CD4-positive, alpha-beta memory T cell (primary cell): Measurements from ENCODE around the gene RPL7A. TPM values are rescaled to one million over a fixed set of nuclear protein-coding genes. Genes with fewer than 3 reads are reported as not detected.

Source experiments
- CTCF ChIA-PET: fragments of 350-600 bp; sonication (Branson Sonifier 250); formaldehyde crosslinking; loops from one replicate; lab custom pipeline; 2021; ENCODE audit warnings: inconsistent platforms; ENCODE audit not compliant: partially characterized antibody; lab: Charles Lee
- POLR2A ChIA-PET: fragments of 350-600 bp; sonication (Branson Sonifier 250); formaldehyde crosslinking; loops from one replicate; lab custom pipeline; 2021; ENCODE audit not compliant: partially characterized antibody; lab: Charles Lee
- DNase-seq, 5 donors: peaks; one replicate each; pipeline versions ENCODE4 v3.0.0 to v3.0.0-alpha.2; 2020 to 2022; ENCODE audit warnings: mixed read lengths in 1 of 5
- H3K27ac ChIP-seq: one replicate; pipeline ENCODE4 v1.7.0; 2013; ENCODE audit warnings: low read depth, low read length
- H3K27me3 ChIP-seq: 2 replicates; pipeline ENCODE4 v1.7.0; 2013; ENCODE audit warnings: mild to moderate bottlenecking, low read length, moderate library complexity; ENCODE audit not compliant: insufficient read depth
- H3K36me3 ChIP-seq: 2 replicates; pipeline ENCODE4 v1.7.0; 2013; ENCODE audit warnings: mild to moderate bottlenecking, low read length, moderate library complexity; ENCODE audit not compliant: insufficient read depth
- H3K4me1 ChIP-seq: 2 replicates; pipeline ENCODE4 v1.7.0; 2013; ENCODE audit warnings: mild to moderate bottlenecking, low read length, moderate library complexity; ENCODE audit not compliant: insufficient read depth
- H3K4me3 ChIP-seq, 2 donors: one replicate each; pipeline ENCODE4 v1.7.0; 2013; ENCODE audit warnings: low read length in 2 of 2, mild to moderate bottlenecking in 1 of 2
- H3K9me3 ChIP-seq, 2 donors: one replicate each; pipeline ENCODE4 v1.7.0; 2013; ENCODE audit warnings: low read length in 2 of 2, control low read depth in 1 of 2; ENCODE audit not compliant: control insufficient read depth in 1 of 2
- H3K27ac Mint-ChIP-seq, 7 donors: one replicate each; pipeline ENCODE4 v1.8.0; 2020 to 2021; ENCODE audit warnings: mixed read lengths in 7 of 7, mild to moderate bottlenecking in 6 of 7, inconsistent platforms in 3 of 7, moderate library complexity in 3 of 7
- H3K27me3 Mint-ChIP-seq, 2 donors: one replicate each; pipeline ENCODE4 v1.8.0; 2020 to 2021; ENCODE audit warnings: mixed read lengths in 2 of 2
- H3K36me3 Mint-ChIP-seq, 2 donors: one replicate each; pipeline ENCODE4 v1.8.0; 2020 to 2021; ENCODE audit warnings: mixed read lengths in 2 of 2, inconsistent platforms in 1 of 2, mild to moderate bottlenecking in 1 of 2
- H3K4me1 Mint-ChIP-seq, 4 donors: one replicate each; pipeline ENCODE4 v1.8.0; 2020 to 2021; ENCODE audit warnings: mixed read lengths in 4 of 4, mild to moderate bottlenecking in 1 of 4
- H3K4me3 Mint-ChIP-seq, 8 donors: one replicate each; pipeline ENCODE4 v1.8.0; 2020 to 2021; ENCODE audit warnings: mixed read lengths in 8 of 8, mild to moderate bottlenecking in 7 of 8, moderate library complexity in 6 of 8, inconsistent platforms in 3 of 8
- H3K9me3 Mint-ChIP-seq, 8 donors: one replicate each; pipeline ENCODE4 v1.8.0; 2020 to 2021; ENCODE audit warnings: mixed read lengths in 8 of 8, mild to moderate bottlenecking in 5 of 8, inconsistent platforms in 3 of 8, moderate library complexity in 1 of 8
- intact Hi-C: fragments of 100-400 bp; cut with micrococcal nuclease; formaldehyde crosslinking; loops from one replicate; pipeline ENCODE4 v1.15.1; 2023
- polyA plus RNA-seq, 2 donors: library from polyadenylated mRNA; unstranded; fragments of 300-500 nt; fragmentation: Illumina TruSeq; gene quantifications; one replicate each; pipeline ENCODE4 v1.2.3, GENCODE V29; 2021
- total RNA-seq, 2 experiments: library from RNA; stranded (reverse); gene quantifications; one replicate each; pipeline ENCODE4 v1.2.3, GENCODE V29; 2021

RPL7A gene
- total and polyA plus RNA-seq, 4 experiments from 2014 or later, result 794 to 2,268 (median 1,624) TPM

DNA sequence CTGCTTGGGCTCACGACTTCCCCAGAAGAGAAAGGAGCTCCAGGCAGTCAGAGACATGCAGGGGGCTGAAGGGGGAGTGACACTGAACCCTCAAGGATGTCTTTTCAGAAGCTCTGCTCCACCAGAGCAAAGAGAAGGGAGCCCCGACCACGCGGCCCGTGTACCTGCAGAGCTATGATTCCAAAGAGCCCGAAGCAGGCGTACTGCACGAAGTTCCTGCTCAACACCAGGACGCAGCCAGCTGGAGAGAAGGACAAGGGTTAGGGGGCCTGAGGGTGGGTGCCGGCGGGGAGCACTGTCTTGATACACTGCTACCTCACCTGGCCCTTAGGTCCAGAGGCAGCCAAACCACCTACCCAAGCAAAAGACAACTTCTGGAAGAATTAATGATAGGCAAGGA is 18.4 kb downstream of the RPL7A start:
- no peaks in the 10 kb centered on the region for H3K9me3 ChIP-seq
- CTCF ChIA-PET, result interaction anchor here (0.6 to 2.9 kb wide), 4 partner anchors 9 to 180 kb away, joined by 3 to 12 read pairs (median 6); no protein-coding TSS in a partner anchor
- peaks cover 51% of the 10 kb centered on the region for H3K4me1 ChIP-seq
- H3K27ac ChIP-seq, result no peak overlapping the region
- Mint-ChIP-seq H3K36me3 (peaks cover 36 to 67% of the 10 kb centered on the region in 2 donors), H3K27me3 (no peaks in the 10 kb centered on the region), H3K27ac (peak overlapping the region in 1 of 7 donors; percentile 24), H3K4me3 (no peak overlapping the region), H3K4me1 (peaks cover 35 to 58% (median 39%) of the 10 kb centered on the region in 4 donors), H3K9me3 (no peaks in the 10 kb centered on the region)
- intact Hi-C loops, result no loop called here
- H3K27me3 ChIP-seq, result no peaks in the 10 kb centered on the region
- POLR2A ChIA-PET, result interaction anchor here (1.3 to 18.7 kb wide), 2 partner anchors 10 to 14 kb away, joined by 3 to 437 read pairs; partner anchors contain the start of genes MED22, RPL7A, STKLD1 and SURF1
- H3K4me3 ChIP-seq, result no peak overlapping the region
- peaks cover 75% of the 10 kb centered on the region for H3K36me3 ChIP-seq
- DNase-seq, result no peak

DNA sequence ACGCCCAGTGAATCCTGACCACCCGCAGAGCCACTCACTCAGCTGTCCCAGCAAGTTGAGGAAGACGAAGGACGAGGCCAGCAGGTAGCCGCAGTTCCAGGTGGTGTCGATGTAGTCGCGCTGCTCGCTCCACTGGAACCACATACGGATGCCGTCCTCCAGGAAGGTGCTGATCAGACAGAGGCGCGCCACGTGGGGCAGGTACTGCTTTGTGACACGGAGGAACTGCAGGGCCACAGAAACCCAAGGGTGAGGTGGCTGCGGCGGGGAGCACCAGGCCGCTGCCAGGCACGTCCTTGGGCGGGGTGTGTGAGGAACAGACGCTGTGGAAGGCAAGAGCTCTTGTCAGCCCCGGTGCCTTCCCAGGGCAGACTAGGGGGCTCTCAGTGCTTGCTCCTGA is 19.2 kb downstream of the RPL7A start:
- Histone ChIP-seq H3K9me3 (no peaks in the 10 kb centered on the region), H3K4me1 (peaks cover 59% of the 10 kb centered on the region), H3K27ac (no peak overlapping the region), H3K27me3 (no peaks in the 10 kb centered on the region), H3K36me3 (peaks cover 67% of the 10 kb centered on the region), H3K4me3 (no peak overlapping the region)
- peak overlapping the region in 3 of 7 donors; percentile 42 to 82 (median 42) for H3K27ac Mint-ChIP-seq
- ChIA-PET POLR2A (interaction anchor here (1.3 to 18.7 kb wide), 2 partner anchors 9 to 15 kb away, joined by 3 to 437 read pairs; partner anchors contain the start of genes MED22, RPL7A, STKLD1 and SURF1), CTCF (interaction anchor here (0.9 to 2.9 kb wide), 3 partner anchors 10 to 181 kb away, joined by 5 to 12 read pairs (median 7); no protein-coding TSS in a partner anchor)
- intact Hi-C loops, result no loop called here
- DNase-seq, result no peak
- peak overlapping the region in 2 of 8 donors; percentile 8 to 37 for H3K4me3 Mint-ChIP-seq
- peaks cover 42 to 66% (median 44%) of the 10 kb centered on the region in 4 donors for H3K4me1 Mint-ChIP-seq
- no peaks in the 10 kb centered on the region for H3K27me3 Mint-ChIP-seq
- H3K36me3 Mint-ChIP-seq, result peaks cover 28 to 64% of the 10 kb centered on the region in 2 donors
- no peaks in the 10 kb centered on the region for H3K9me3 Mint-ChIP-seq

DNA sequence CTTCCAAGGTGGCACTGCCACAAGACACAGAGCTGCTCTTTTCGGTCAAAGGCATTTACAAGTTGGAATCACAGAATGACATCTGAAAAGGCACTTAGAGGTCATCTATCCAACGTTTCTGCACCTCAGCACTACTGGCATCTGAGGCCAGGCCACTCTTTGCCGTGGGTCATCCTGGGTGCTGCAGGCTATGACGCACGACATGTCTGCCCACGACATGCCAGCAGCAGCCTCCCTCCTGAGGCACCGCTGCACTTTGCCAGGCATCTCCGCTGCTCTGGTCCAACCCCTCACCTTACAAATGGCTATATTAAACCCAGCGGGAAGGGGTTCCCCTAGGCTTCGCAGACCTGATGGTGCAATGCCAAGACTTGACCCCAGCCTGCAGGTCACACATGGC is 19.8 kb downstream of the RPL7A start:
- Mint-ChIP-seq H3K27ac (peak overlapping the region in 3 of 7 donors; percentile 29 to 82 (median 42)), H3K36me3 (peaks cover 28 to 63% of the 10 kb centered on the region in 2 donors), H3K4me3 (no peak overlapping the region), H3K9me3 (no peaks in the 10 kb centered on the region), H3K27me3 (no peaks in the 10 kb centered on the region), H3K4me1 (peaks cover 46 to 72% (median 49%) of the 10 kb centered on the region in 4 donors)
- Histone ChIP-seq H3K9me3 (no peaks in the 10 kb centered on the region), H3K27ac (peak overlapping the region; percentile 13), H3K4me1 (peaks cover 65% of the 10 kb centered on the region), H3K36me3 (peaks cover 62% of the 10 kb centered on the region), H3K4me3 (no peak overlapping the region), H3K27me3 (no peaks in the 10 kb centered on the region)
- POLR2A ChIA-PET, result interaction anchor here (18.7 kb wide), 1 partner anchor 15 kb away, joined by 437 read pairs; the partner anchor contains the start of genes MED22, RPL7A, SURF1 and SURF2
- DNase-seq, result peak in 1 of 5 donors; percentile 1
- CTCF ChIA-PET, result interaction anchor here (2.5 to 2.9 kb wide), 2 partner anchors 17 to 181 kb away, joined by 7 to 12 read pairs; no protein-coding TSS in a partner anchor
- intact Hi-C loops, result no loop called here

DNA sequence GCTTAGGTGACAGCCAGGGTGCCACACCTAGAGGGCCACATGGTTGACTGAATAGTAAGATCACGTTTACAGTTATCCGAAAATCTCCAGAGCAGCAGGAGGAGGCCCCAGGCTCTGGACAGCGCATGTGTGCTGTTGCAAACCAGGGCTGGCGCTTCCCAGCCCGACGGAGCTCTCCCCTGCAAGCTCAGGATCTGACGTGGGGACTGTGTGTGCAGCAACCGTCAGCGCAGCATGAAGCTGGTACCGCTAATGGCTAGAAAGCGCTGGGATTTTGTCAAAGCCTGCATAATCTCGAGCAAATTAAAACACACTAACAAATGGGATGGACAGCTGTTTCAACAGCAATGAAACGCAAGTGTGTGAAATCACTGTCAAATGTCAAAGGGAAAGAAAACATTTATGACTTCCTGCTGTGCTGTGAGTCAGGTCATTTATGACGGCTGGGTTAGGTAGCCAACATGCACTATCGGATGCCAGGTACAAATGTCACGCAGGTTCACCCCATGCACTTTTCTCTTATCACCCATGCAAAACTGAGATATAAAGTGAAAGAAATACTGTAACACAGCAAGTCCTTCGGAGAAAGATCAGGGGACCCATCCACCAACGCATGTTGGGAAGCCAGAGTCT is 20.3 kb downstream of the RPL7A start:
- DNase-seq, result peak in 1 of 5 donors; percentile 13
- peak overlapping the region; percentile 53 to 88 (median 67) for H3K4me3 Mint-ChIP-seq
- H3K36me3 Mint-ChIP-seq, result peaks cover 24 to 58% of the 10 kb centered on the region in 2 donors
- intact Hi-C loops, result no loop called here
- ChIA-PET CTCF (interaction anchor here (2.5 kb wide), 1 partner anchor 182 kb away, joined by 12 read pairs; no protein-coding TSS in a partner anchor), POLR2A (interaction anchor here (18.7 kb wide), 1 partner anchor 16 kb away, joined by 437 read pairs; the partner anchor contains the start of genes MED22, RPL7A, SURF1 and SURF2)
- Histone ChIP-seq H3K4me3 (no peak overlapping the region), H3K4me1 (peaks cover 70% of the 10 kb centered on the region), H3K27ac (peak overlapping the region; percentile 85), H3K27me3 (no peaks in the 10 kb centered on the region), H3K9me3 (no peaks in the 10 kb centered on the region), H3K36me3 (peaks cover 60% of the 10 kb centered on the region)
- H3K9me3 Mint-ChIP-seq, result no peaks in the 10 kb centered on the region
- H3K4me1 Mint-ChIP-seq, result peaks cover 49 to 78% (median 51%) of the 10 kb centered on the region in 4 donors
- H3K27ac Mint-ChIP-seq, result peak overlapping the region; percentile 81 to 99 (median 96)
- H3K27me3 Mint-ChIP-seq, result no peaks in the 10 kb centered on the region

DNA sequence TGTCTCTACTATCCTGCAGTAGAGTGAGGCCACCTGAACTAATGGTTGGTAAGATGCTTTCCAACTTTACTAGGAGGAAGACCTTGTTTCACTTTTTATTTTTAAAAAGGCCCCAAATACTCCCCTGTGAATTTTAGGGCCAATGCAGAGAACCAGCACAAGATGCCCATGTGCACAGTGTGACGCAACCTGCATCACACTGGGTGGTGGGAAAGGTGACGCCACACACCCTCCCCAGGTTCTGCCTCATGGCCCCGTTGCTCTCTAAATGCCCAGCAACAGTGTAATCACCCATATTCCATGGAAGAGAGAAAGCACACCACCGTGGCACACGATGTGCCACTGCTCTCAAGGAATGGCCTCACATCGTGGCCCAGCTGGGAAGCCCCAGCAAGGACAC is 21.4 kb downstream of the RPL7A start:
- no peaks in the 10 kb centered on the region for H3K27me3 Mint-ChIP-seq
- Histone ChIP-seq H3K27me3 (no peaks in the 10 kb centered on the region), H3K4me1 (peaks cover 80% of the 10 kb centered on the region), H3K9me3 (no peaks in the 10 kb centered on the region), H3K27ac (peak overlapping the region; percentile 85), H3K36me3 (peaks cover 50% of the 10 kb centered on the region), H3K4me3 (peak overlapping the region in 1 of 2 donors; percentile 41)
- peak overlapping the region; percentile 65 to 88 (median 81) for H3K4me3 Mint-ChIP-seq
- peak in 1 of 5 donors; percentile 35 for DNase-seq
- POLR2A ChIA-PET, result interaction anchor here (18.7 kb wide), 1 partner anchor 17 kb away, joined by 437 read pairs; the partner anchor contains the start of genes MED22, RPL7A, SURF1 and SURF2
- H3K9me3 Mint-ChIP-seq, result no peaks in the 10 kb centered on the region
- intact Hi-C loops, result no loop called here
- peaks cover 51 to 80% (median 58%) of the 10 kb centered on the region in 4 donors for H3K4me1 Mint-ChIP-seq
- peak overlapping the region; percentile 82 to 99 (median 96) for H3K27ac Mint-ChIP-seq
- peaks cover 20 to 51% of the 10 kb centered on the region in 2 donors for H3K36me3 Mint-ChIP-seq
- CTCF ChIA-PET, result interaction anchor here (1.0 to 3.6 kb wide), 4 partner anchors 10 to 21 kb away, joined by 3 to 20 read pairs (median 12); partner anchors contain the start of genes MED22 and RPL7A

DNA sequence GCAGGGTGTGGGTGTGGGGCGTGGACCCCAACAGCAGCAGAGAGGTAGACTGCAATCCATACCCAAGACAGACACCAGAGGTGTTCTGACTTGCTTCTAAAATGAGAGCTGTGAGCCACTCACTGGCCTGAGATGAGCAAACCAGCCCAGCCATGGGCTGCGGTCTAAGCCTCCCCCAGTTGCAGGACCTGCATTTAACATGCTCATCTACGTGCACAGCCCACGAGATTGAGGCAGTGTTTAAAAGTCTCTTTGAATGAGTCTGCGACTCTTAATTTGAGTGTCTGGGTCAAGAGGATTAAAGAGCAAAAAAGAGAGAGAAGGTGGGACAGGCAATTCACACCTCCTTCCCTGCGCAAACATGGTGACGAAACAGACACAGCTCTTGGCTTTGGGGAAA is 21.9 kb downstream of the RPL7A start:
- Histone ChIP-seq H3K4me1 (peaks cover 82% of the 10 kb centered on the region), H3K36me3 (peaks cover 47% of the 10 kb centered on the region), H3K9me3 (no peaks in the 10 kb centered on the region), H3K27ac (peak overlapping the region; percentile 85), H3K4me3 (peak overlapping the region; percentile 41 to 43), H3K27me3 (no peaks in the 10 kb centered on the region)
- intact Hi-C loops, result no loop called here
- DNase-seq, result peak in 1 of 5 donors; percentile 39
- POLR2A ChIA-PET, result interaction anchor here (1.1 to 18.7 kb wide), 4 partner anchors 18 to 89 kb away, joined by 4 to 437 read pairs (median 6); partner anchors contain the start of genes CACFD1, MED22, REXO4 and RPL7A
- Mint-ChIP-seq H3K27me3 (no peaks in the 10 kb centered on the region), H3K36me3 (peaks cover 18 to 52% of the 10 kb centered on the region in 2 donors), H3K4me3 (peak overlapping the region; percentile 65 to 88 (median 81)), H3K4me1 (peaks cover 55 to 85% (median 63%) of the 10 kb centered on the region in 4 donors), H3K27ac (peak overlapping the region; percentile 82 to 99 (median 96)), H3K9me3 (no peaks in the 10 kb centered on the region)
- CTCF ChIA-PET, result interaction anchor here (1.6 to 5.2 kb wide), 4 partner anchors 10 to 183 kb away, joined by 9 to 52 read pairs (median 18); partner anchors contain the start of genes MED22 and RPL7A
